Peyer's patch (tissue), 4 donors: ENCODE results near the gene SGCA. TPM values are rescaled to one million over a fixed set of nuclear protein-coding genes. Genes with fewer than 3 reads are reported as not detected.
A peak's percentile ranks its signal among the peaks of the same experiment; 100 is the strongest.

Experiments used
- DNase-seq, 3 donors: peaks; one replicate each; pipeline ENCODE4 v3.0.0-alpha.2; 2017 to 2019
- H3K27ac ChIP-seq, 4 donors: fragments of 200-600 bp; sonication (generic); one replicate each; pipeline ENCODE4 v1.5.1; 2016 to 2019
- H3K27me3 ChIP-seq, 2 donors: fragments of 200-600 bp; sonication (generic); one replicate each; pipeline ENCODE4 v1.5.1; 2019
- H3K36me3 ChIP-seq, 3 donors: fragments of 200-600 bp; sonication (generic); one replicate each; pipeline ENCODE4 v1.5.1; 2016 to 2019
- H3K4me1 ChIP-seq, 4 donors: fragments of 200-600 bp; sonication (generic); one replicate each; pipeline ENCODE4 v1.5.1; 2016 to 2019
- H3K4me3 ChIP-seq, 4 donors: fragments of 200-600 bp; sonication (generic); 1 replicate in 3 of 4; 2 replicates in 1 of 4; pipeline ENCODE4 v1.5.1; 2016 to 2019; ENCODE audit warnings: mild to moderate bottlenecking in 1 of 4
- H3K9me3 ChIP-seq, 4 donors: fragments of 200-600 bp; sonication (generic); one replicate each; pipeline ENCODE4 v1.5.1; 2016 to 2019; ENCODE audit warnings: mild to moderate bottlenecking in 1 of 4
- CTCF ChIP-seq, 6 experiments: fragments of 450-650 bp in 4 of 6; fragments of 200-600 bp in 2 of 6; sonication (generic) in 1 of 6; IDR thresholded peaks; one replicate each; pipeline ENCODE4 v1.5.1; 2017 to 2019; ENCODE audit warnings: antibody characterized with exemption in 6 of 6, mild to moderate bottlenecking in 3 of 6, moderate library complexity in 1 of 6
- POLR2A ChIP-seq, 2 donors: fragments of 450-650 bp; IDR thresholded peaks; one replicate each; pipeline ENCODE4 v1.5.1; 2017; ENCODE audit warnings: antibody characterized with exemption in 2 of 2, mild to moderate bottlenecking in 2 of 2, moderate library complexity in 2 of 2
- total RNA-seq, 4 donors: library from RNA; depleted of rRNA; stranded (reverse); fragments of >200 nt; gene quantifications; one replicate each; pipeline ENCODE4 v1.1.0, GENCODE V29; 2016

Gene SGCA
- total RNA-seq, 4 donors from 2014 or later = 2.9 to 3.5 (median 3.5) TPM; not detected in 1

- no peaks in the 10 kb centered on the region for H3K9me3 ChIP-seq
- H3K4me3 ChIP-seq = no peak overlapping the region
- peaks cover 5 to 62% (median 40%) of the 10 kb centered on the region in 4 donors for H3K4me1 ChIP-seq
- no peaks in the 10 kb centered on the region for H3K27me3 ChIP-seq
- H3K36me3 ChIP-seq = peaks cover 0 to 67% (median 3%) of the 10 kb centered on the region in 3 donors
- no peak for TF ChIP-seq POLR2A (IDR thresholded peaks at IDR 0.05)
- TF ChIP-seq CTCF (IDR thresholded peaks at IDR 0.05) = no peak
- no peak for DNase-seq
- H3K27ac ChIP-seq = peak overlapping the region in 1 of 4 donors; percentile 38
Measured at GRCh38 chr17:50143461-50144176, 22.2 kb upstream of the SGCA start.

- no peak overlapping the region for H3K4me3 ChIP-seq
- H3K4me1 ChIP-seq = peaks cover 5 to 62% (median 40%) of the 10 kb centered on the region in 4 donors
- no peaks in the 10 kb centered on the region for H3K27me3 ChIP-seq
- TF ChIP-seq POLR2A (IDR thresholded peaks at IDR 0.05) = no peak
- no peak for DNase-seq
- H3K27ac ChIP-seq = peak overlapping the region in 1 of 4 donors; percentile 99
- H3K36me3 ChIP-seq = peaks cover 0 to 59% (median 0%) of the 10 kb centered on the region in 3 donors
- H3K9me3 ChIP-seq = no peaks in the 10 kb centered on the region
Measured at GRCh38 chr17:50144355-50144754, 21.4 kb upstream of the SGCA start.

GRCh38 chr17:50144845-50145531, 20.8 kb upstream of the SGCA start:
- Histone ChIP-seq H3K9me3 (no peaks in the 10 kb centered on the region), H3K36me3 (peaks cover 0 to 55% (median 0%) of the 10 kb centered on the region in 3 donors), H3K4me3 (peak overlapping the region in 1 of 4 donors; percentile 12), H3K4me1 (peaks cover 5 to 62% (median 40%) of the 10 kb centered on the region in 4 donors), H3K27me3 (no peaks in the 10 kb centered on the region), H3K27ac (peak overlapping the region in 2 of 4 donors; percentile 5 to 99)
- TF ChIP-seq POLR2A (IDR thresholded peaks at IDR 0.05) = no peak
- no peak for TF ChIP-seq CTCF (IDR thresholded peaks at IDR 0.05)
- DNase-seq = no peak

GRCh38 chr17:50145532-50146229, 20.1 kb upstream of the SGCA start:
- Histone ChIP-seq H3K27ac (peak overlapping the region in 2 of 4 donors; percentile 25 to 99), H3K36me3 (peaks cover 0 to 48% (median 0%) of the 10 kb centered on the region in 3 donors), H3K9me3 (no peaks in the 10 kb centered on the region), H3K4me1 (peaks cover 5 to 55% (median 36%) of the 10 kb centered on the region in 4 donors), H3K4me3 (peak overlapping the region in 1 of 4 donors; percentile 92), H3K27me3 (no peaks in the 10 kb centered on the region)
- TF ChIP-seq POLR2A (IDR thresholded peaks at IDR 0.05) (no peak), CTCF (IDR thresholded peaks at IDR 0.05) (no peak)
- DNase-seq = no peak

DNA sequence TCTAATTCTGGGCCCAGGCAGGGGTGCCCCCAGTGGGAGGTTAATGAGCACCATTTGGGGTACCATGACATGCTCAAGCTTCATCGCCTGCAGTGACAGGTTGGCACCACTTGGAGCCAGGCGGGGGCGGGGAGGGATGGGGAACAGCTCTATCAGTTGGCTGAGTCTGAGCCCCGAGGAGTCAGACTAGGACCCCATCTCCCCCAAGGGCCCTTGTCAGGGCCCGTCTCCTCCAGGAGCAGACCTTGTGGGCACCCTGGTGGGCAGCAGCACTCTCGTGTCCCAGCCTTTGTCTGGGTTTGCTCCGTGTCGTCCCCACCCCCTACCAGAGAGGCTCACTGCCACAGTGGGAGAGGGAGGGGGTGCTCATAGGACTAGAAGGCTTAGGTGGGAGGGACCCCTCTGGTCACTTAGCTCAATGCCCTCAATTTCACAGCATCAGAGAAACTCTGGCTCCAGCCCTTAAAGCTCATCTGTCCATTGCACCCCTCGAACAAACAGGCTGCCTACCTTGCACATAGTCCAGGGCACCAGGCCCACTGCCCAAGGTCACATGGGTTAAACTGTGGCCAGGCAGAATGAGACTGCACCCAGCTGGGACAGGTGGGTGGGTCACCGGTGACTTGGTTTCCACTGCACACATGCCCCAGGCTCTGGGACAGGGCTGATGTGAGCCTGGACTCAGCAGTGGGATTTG, 19.4 kb upstream of the SGCA start:
- peak overlapping the region in 3 of 4 donors; percentile 0 to 99 (median 97) for H3K27ac ChIP-seq
- H3K4me3 ChIP-seq = peak overlapping the region; percentile 90 to 98 (median 92)
- H3K36me3 ChIP-seq = peaks cover 0 to 41% (median 0%) of the 10 kb centered on the region in 3 donors
- H3K9me3 ChIP-seq = no peaks in the 10 kb centered on the region
- H3K4me1 ChIP-seq = peaks cover 5 to 49% (median 35%) of the 10 kb centered on the region in 4 donors
- peak in 2 of 3 donors; percentile 49 to 52 for DNase-seq
- no peaks in the 10 kb centered on the region for H3K27me3 ChIP-seq
- TF ChIP-seq CTCF (IDR thresholded peaks at IDR 0.05) (peak in 3 of 6 experiments; percentile 4 to 21 (median 19)), POLR2A (IDR thresholded peaks at IDR 0.05) (no peak)
